Activated CD4-positive, alpha-beta T cell treated with anti-CD3 and anti-CD28 coated beads for 4 hours (primary cell): ENCODE results near the gene SRC.
"Not testable (repeated sequence)": the region's sequence is repeated elsewhere in the genome, so short reads cannot be mapped to it uniquely, and the experiment has no call there.

ENCODE experiments used
- DNase-seq, 2 donors: peaks; one replicate each; pipeline ENCODE4 v3.0.0-alpha.2; 2020

Gene SRC

DNA sequence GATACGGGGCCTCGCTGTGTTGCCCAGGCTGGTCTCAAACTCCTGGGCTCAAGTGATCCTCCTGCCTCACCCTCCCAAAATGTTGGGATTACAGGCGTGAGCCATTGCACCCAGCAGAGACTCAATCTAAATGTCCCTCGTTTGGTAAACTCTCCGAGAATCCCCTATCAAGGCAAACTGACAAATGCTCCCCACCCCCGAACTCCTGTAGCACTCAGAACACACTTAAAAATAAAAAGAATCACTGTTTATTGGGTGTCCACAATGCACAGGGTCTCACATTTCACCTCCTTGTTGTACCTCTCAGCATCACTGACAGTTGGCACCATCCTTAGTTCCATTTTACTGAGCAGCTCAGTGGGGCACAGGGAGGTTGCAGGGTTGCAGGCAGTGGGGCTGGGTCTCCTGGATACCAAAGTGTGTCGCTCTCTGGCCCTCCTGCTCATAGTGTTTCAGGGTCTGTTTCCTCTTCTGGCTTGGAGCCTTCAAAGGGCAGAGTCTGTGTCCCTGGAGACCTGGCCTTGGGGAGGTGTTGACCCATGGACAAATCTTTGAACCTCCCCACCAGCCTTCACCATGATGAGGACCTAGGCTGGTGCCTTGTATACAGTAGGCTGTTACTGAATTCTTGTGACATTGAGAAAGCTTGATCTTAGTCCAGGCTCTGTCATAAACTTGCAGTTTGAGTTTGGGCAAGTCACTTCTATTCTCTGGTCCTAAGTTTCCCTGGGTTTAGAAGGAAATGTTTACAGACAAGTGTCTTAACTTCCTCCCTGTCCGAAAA lies 8.5 kb upstream of the SRC start:
- DNase-seq = no peak

DNA sequence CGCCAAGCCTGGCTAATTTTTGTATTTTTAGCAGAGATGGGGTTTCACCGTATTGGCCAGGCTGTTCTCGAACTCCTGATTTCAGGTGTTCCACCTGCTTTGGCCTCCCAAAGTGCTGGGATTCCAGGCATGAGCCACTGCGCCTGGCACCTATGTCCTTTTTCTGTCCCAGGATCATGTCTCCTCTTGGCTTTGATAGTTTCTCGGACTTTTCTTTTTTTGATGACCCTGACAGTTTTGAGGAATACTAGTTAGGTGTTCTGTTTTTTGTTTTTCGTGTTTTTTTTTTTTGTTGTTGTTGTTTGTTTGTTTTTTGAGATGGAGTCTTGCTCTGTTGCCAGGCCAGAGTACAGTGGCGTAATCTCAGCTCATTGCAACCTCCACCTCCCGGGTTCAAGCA lies 7.6 kb upstream of the SRC start:
- DNase-seq = not testable (repeated sequence)

DNA sequence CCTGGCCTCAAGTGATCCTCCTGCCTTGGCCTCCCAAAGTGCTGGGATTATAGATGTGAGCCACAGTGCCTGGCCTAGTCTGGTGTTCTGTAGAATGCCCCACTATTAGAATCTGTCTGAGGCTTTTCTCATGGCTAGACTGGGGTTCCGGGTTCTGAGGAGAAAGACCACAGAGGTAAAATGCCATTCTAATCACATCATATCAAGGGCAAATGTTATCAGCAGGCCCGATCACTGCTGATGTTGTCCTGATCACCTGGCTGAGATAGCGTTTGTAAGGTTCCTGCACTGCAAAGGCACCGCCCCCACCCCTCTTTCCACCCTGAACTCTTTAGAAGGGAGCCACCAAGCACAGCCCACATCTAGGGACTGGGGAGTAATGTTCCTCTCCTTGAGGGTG lies 6.7 kb upstream of the SRC start:
- DNase-seq = no peak

DNA sequence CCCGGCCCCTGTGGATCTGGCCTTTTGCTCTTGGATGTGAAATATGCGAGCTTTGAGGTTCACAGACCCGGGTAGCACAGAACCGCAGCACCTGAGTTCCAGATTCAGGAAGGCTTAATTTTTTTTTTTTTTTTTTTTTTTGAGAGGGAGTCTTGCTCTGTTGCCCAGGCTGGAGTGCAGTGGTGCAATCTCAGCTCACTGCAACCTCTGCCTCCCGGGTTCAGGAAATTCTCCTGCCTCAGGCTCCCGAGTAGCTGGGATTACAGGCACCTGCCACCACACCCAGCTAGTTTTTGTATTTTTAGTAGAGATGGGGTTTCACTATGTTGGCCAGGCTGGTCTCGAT lies 6.2 kb upstream of the SRC start:
- not testable (repeated sequence) for DNase-seq

DNA sequence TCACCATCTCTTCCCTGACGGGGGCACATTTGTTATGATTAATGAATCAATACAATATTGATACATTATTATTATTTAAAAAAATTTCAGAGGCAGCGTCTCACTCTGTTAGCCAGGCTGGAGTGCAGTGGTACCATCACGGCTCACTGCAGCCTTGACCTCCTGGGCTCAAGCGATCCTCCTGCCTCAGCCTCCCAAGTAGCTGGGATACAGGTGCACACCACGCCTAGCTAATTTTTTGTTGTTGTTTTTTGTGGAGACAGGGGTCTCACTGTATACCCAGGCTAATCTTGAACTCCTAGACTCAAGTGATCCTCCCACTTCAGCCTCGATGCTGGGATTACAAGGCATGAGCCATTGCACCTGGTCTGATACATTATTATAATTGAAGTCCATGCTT lies 4.9 kb upstream of the SRC start:
- no peak for DNase-seq

DNA sequence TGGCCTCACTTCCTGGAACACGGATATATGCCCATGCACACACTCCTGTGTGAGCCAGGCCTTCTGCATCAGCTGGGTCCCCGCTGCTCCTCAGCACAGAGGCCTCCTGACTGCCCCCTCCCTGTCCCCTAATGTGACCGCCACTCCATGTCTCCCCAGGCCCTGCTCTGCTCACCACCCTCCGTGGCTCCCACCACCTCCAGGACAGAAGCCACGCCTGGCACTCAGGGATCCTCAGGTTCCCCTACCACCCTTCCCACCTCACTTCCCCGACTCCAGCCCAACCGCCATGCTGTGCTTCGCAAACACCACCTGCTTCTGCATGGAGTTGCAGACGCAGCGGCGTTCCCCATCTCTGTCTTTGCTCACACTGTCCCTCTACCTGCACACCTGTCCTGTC lies 4.3 kb upstream of the SRC start:
- no peak for DNase-seq

DNA sequence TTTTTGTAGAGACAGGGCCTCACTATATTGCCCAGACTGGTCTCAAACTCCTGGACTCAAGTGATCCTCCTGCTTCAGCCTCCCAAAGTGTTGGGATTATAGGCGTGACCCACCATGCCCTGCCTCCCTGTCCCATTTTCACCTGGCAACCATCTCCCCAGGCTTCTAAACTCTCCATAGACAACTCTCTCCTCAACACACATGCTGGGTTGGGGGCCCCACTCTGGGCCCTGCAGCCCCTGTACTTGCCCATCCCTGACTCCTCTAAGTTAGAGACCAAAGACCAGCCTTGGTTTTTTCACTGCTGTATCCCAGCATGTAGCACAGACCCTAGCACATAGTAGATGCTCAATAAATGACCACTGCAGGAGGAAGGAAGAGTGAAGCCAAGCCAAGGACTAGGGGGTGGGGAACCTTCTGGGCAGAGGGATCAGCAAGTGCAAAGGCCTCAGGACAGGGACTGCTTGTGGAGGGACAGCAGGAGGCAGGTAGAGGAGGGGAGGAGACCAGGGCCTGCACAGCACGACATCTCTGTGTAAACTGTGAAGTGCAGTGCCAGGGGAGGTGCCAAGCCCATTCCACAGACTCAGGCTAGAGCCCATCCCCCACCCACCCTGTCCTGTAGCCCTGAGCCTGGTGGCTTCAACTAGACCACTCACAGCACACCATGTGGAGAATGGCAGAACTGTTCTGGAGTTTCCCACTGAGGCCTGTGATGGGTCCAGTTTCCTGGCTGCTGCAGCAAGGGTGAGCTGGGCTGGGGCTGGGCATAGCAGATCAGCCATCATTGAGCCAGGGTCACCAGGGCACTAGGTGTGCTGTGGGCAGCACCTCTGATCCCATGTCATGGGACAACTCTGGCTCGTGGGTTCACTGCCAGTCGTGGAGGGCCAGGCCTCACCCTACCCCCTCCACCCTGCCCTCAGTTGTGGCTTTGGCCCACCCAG lies 3.4 kb upstream of the SRC start:
- DNase-seq = no peak

DNA sequence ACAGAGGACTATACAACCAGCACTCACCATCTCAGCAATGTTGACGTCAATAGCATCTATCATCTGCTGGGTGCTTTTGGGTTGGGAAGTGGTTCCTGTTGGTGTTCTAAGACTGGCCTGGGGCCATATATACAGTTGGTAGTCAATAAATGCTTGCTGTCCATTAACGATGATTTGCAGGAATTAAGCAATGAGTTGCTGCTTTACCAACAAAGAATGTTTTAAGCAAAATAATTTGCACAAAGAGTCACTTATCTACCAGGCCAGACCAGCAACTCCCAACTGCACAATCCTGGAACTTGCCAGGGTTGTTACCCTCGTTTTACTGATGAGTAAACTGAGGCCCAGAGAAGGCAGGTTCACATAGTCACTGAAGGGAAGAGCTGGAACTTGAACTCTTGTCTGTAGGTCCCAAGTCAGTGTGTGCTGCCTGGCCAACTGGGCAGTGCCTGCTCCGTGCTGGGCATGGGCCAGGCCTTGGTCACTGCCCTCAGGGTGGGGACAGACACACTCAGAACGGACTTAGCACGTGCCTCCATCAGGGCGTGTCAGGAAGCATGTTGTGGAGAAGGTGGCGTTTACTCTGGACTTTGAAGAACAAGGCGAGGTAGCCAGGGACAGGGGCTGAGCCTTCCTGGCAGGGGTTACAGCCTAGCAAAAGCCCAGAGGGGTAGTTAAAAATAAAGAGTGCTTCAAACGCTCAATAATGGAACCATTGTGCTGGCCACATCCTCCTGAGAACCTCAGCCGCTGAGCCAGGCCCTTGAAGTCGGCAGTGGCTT lies 2.5 kb upstream of the SRC start:
- DNase-seq = no peak

DNA sequence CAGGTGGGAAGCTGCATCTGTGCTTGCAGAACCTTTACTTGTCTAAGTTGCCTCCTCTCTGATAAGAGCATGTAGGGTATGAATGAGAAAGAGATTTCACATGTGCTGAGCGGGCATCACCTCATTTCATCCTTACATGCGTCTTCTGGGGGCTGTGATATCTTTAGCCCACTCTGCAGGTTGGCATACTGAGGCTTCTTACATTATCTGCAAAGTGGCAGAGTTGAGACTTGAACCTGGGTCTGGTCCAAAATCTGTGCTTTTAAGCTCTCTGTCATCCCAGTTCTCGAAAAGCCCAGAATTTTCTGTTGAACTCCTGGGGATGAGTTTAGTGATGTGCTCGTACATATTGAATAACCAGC lies 2.0 kb upstream of the SRC start:
- no peak for DNase-seq

DNA sequence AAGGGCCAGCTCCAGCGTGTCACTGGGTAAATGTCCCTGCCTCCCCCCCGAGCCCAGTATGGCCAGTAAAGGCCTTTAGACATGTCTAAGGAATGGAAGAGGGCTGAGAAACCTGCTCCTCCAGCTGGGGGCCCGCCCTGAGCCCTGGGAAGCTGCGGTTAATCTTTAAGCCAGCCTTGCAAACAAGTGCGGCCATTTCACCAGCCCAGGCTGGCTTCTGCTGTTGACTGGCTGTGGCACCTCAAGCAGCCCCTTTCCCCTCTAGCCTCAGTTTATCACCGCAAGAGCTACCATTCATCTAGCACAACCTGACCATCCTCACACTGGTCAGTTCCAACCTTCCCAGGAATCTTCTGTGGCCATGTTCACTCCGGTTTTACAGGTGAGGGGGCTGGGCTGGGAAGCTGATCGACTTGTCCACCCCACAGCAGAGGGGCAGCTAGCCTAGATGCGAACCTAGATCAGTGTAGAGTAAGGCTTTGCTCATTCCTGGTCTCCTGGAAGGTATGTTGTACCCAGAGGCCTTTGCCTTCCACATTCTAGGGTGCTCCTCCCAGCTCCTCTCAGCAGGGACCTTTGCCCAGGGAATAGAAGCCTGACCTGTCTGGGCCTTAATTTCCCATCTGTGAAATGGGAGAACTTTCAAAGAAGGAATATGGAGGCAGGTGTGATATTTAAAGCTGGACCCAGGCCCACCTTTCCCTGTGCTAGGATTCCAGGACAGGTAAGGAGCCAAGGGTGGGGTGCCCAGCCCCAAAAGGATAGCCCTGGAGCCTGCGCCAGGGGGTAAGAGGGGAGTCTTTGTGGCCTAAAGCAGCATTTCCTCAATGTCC lies 1.2 kb upstream of the SRC start:
- DNase-seq = no peak

DNA sequence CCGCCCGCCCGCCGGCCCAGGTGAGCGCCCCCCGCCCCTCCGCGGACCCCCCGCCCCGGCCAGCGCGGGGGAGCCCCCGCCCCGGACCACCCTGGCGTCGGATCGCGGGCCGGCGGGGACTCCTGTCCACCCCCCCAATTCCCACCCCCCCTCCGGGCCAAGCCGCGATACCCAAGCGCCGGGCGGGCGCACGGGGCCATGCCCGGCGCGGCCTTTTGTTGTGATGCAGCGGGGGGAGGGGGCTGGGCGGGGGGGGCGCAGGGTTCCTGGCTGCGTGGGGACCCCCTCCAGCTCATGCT lies 245 bp downstream of the SRC start:
- no peak for DNase-seq

DNA sequence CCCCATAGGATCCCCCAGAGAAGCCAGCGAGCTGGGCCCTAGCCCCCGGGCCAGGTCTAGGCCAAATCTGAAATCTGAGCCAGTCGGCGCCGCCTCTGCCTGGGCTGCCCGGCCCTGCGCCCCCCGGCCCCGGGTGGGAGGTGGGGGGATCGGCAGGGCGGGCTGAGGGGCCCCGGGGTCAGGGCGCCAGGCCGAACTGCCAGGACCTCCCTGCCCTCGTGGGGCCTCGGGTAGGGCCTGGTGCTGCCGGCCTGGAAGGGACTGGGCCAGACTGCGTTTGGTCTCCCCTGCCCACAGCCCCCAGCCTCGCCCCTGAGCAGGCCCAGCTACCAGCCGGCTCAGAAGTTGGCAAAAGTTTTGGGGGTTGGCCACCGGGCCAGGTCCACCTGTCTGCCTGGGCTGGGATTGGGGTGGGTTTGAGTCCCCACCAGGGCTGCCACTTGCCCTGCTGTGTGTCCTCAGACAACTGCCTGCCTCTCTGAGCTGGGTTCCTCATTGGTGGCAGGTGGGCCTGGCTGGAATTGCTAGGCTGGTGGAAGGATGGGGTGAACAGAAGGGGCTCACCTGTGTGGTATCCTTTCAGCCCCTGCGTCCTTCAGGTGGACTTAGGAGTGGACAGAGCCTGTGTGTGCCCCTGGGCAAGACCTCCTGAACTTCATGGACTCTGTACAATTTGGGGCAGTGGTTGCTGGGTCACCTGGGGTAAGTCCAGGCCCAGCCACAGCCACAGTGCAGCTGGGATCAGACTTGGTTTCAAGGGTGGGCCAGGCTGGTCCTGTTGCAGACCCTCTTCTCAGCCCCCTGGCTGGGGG lies 801 bp downstream of the SRC start:
- DNase-seq = no peak

DNA sequence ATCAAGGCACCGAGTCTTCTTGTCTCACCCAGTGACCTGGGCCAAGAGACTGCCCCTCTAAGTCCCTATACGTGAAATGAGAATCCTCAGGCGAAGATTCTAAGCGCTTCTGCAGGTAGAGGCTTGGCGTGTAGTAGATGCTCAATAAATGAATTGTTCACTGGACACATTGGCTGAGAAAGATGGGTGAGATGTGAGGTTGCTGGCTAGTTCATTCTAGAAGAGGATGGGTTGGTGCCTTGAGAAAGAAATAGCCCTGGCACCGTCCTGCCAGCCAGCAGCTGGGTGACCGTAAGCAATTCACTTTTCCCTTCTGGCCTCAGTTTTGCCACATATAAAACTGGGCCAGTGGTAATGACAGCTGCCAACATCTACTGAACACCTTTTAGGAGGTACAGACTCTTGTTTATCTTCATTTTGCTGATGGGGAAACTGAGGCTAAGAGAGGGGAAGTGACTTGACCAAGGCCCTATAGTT lies 1.4 kb downstream of the SRC start:
- DNase-seq = no peak

DNA sequence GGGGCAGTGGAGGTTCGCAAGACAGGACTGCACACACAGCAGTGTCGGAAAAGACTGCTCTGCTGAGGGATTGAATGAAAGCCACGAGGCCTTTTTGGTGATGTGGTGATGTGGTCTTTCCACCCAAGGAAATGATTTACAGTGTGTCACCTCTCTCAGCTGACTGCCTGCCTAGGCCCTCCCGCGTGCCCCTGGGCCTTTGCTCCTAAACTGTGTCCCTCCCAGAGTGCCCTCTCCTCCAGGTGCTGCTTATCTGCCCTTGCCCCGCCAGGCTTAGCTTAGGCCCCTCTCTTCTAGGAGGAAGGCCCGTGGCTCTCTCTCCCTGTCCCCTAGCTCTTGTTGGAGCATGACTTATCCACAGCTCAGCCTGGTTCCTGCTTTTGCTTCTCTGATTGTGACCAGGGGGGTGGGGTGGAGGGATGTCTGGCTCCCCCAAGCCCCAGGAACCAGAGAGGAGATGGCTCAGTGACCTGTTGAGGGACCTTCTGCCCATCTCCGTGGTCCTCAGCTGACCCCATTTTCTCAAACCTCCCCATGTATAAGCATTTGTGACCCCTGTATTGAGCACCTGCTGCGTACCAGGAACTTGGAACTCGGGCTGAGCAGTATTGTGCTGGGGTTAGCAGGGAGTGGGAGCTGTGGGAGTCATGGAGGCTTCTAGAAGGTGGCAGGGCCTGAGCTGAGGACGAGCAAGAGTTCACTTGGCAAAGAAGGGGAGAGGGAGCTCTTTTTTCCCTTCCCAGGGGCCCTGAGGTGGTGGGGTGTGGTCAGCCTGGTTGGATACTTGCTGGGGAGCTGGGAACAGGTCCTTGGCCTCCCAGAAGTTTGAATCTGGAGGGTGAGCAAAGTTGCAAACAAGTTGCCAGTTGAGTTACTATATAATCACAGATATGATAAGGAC lies 2.2 kb downstream of the SRC start:
- DNase-seq = no peak

DNA sequence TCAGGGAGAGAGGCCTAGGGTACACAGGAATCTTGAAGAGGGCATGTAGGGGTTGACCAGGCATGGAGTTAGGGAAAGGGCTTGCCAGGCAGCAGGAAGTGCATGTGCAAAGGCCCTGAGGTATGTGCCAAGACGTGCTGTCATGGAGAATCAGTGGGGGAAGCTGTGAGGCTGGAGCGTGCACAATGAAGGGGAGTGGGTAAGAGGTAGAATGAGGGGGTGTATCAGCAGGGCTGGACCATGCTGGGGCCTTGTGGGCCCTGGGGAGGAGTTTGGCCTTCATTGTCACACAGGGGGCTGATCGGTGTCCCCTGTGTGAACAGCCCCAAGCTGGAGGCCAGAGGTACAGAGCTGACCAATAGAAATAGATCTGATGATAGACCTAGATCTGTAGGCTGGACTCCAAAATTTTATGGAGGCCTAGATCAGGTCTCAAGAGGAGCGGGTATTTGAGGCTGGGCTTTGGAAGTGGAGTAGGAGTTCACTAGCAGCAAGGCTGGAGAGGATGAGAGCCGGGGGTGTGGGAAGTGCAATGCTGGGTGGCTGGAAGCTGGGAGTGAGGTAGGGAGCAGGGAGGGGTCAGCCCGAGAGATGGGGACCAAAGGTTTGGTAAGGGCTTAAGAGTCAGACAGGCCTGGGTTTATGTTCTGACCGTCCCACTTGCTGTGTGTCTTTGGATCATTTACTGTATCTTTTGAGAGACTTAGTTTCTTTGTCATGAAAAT lies 3.0 kb downstream of the SRC start:
- DNase-seq = no peak

DNA sequence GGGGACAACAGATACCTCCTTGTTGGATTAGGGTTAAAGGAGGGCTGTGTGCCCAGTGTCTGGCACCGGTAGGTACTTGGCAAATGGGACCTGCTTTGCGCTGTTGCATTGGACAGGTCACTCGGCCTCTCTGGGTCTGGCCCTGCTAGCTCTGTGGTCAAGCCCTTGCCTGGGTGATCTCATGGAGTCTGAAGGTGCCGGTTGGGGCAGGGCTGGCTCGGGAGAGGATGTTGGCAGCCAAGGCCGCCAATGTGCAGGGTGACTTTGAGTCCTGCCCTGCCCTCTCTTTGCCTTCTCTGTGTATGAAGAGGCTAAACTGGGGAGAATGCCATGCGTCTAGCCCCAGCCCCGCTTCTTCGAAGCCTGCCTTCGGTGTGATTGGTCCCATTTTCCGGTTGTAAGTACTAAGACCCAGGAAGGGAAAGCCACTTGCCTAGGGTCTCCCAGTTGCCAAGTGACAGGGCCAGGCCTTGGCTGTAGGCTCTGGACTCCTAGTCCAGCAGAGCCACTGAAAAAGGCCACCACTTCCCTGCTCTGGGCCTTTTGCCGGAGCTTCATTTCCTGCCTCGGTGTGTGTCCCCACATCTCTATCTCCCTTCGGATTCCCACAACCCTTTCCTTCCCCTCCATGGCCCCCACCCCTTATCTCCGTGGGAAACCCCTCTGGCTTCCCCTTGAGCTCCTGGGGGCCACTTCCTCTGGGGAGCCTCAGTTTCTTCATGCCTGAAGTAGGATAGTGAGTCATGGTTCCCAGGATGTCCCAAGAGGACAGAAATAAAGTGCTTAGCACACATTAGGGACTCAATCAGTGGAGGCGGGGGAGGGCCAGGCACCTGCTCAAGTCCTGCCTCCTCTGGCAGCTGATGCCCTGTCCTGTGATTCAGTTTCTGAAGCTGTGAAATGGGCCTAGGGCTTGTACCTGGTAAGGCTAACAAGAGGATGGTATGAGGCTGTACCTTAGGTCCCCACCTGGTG lies 3.9 kb downstream of the SRC start:
- no peak for DNase-seq

DNA sequence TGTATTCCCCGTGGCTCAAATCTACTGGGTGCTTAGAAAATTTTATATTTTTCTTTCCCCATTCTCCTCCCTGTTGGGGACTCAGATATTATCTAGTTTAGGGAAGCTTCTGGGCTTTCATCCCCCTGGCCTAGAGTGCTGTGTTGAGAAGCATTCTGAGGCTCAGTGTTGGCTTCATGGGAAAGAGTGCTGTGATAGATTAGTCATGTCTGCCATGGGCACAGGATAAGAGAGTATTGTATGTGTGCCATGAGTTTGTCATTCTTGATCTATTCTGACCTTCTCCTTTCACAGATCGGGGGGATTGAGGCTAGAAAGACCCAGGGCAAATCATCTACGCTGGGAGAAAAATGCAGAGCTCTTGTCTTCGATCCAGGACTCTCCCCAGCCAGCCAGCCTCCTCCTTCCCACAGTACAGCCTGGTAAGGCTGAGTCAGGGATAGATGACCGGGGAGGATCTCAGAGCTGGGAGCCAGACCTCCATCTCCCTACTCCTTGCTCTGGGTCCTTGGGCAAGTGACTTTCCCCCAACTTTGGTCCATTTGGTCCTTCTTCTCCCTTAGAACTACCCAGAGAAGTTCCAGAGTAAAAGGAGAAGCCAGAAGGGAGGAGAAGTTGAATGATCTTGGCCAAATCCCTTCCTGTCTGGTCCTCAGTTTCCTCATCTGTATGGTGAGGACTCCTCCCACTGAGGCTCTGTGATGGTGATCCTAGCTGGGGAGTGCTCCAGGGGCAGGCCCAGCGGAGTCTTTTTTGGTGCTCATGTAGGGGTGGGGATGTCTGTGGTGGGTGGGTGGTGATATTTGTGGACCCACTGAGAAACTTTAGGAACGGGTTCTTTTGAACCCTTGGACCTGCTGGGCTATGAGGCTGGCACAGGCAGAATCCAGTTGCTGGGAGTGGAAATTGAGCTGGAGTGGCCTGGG lies 5.0 kb downstream of the SRC start:
- DNase-seq = no peak
